ENCODE data around the gene NDP.

GRCh38 chrX:44012484-44013096 is 39.4 kb upstream of the NDP start:
- TF ChIP-seq, protein P1, sequence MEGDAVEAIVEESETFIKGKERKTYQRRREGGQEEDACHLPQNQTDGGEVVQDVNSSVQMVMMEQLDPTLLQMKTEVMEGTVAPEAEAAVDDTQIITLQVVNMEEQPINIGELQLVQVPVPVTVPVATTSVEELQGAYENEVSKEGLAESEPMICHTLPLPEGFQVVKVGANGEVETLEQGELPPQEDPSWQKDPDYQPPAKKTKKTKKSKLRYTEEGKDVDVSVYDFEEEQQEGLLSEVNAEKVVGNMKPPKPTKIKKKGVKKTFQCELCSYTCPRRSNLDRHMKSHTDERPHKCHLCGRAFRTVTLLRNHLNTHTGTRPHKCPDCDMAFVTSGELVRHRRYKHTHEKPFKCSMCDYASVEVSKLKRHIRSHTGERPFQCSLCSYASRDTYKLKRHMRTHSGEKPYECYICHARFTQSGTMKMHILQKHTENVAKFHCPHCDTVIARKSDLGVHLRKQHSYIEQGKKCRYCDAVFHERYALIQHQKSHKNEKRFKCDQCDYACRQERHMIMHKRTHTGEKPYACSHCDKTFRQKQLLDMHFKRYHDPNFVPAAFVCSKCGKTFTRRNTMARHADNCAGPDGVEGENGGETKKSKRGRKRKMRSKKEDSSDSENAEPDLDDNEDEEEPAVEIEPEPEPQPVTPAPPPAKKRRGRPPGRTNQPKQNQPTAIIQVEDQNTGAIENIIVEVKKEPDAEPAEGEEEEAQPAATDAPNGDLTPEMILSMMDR (IDR thresholded peaks at IDR 0.05): no peak
- TF ChIP-seq EZH2 (IDR thresholded peaks at IDR 0.05; ENCODE audit: borderline replicate concordance, insufficient read depth, low read depth, low read length, poor library complexity, severe bottlenecking): no peak
